Activated CD8-positive, alpha-beta memory T cell treated with anti-CD3 and anti-CD28 coated beads, Interleukin-2, amount 10 ng/mL, durations not matched to agents 7 days and 5 days (primary cell): ENCODE measurements around the gene BCORL1. TPM values are rescaled to one million over a fixed set of nuclear protein-coding genes. Genes with fewer than 3 reads are reported as not detected.

Source experiments
- ATAC-seq: fragments of 150-1000 bp; cut with Tn5 transposase; one replicate; pipeline ENCODE4 v1.10.0; 2021; ENCODE audit warnings: moderate library complexity
- CTCF ChIA-PET: fragments of 350-600 bp; sonication (Branson Sonifier 250); formaldehyde crosslinking; loops from one replicate; lab custom pipeline; 2021; ENCODE audit warnings: antibody characterized with exemption; lab: Charles Lee
- DNase-seq: peaks from one replicate; pipeline ENCODE4 v3.0.0-alpha.2; 2020
- H3K27ac Mint-ChIP-seq: one replicate; pipeline ENCODE4 v1.8.0; 2021; ENCODE audit warnings: mild to moderate bottlenecking, mixed read lengths
- H3K27me3 Mint-ChIP-seq: one replicate; pipeline ENCODE4 v1.8.0; 2021; ENCODE audit warnings: mixed read lengths
- H3K36me3 Mint-ChIP-seq: one replicate; pipeline ENCODE4 v1.8.0; 2021; ENCODE audit warnings: mild to moderate bottlenecking, mixed read lengths
- H3K4me1 Mint-ChIP-seq: one replicate; pipeline ENCODE4 v1.8.0; 2021; ENCODE audit warnings: mixed read lengths
- H3K4me3 Mint-ChIP-seq: one replicate; pipeline ENCODE4 v1.8.0; 2021; ENCODE audit warnings: mild to moderate bottlenecking, moderate library complexity, mixed read lengths
- H3K9me3 Mint-ChIP-seq: one replicate; pipeline ENCODE4 v1.8.0; 2022; ENCODE audit warnings: low read depth, mixed read lengths
- total RNA-seq, 2 experiments: library from RNA; stranded (reverse); gene quantifications; one replicate each; pipeline ENCODE4 v1.2.3, GENCODE V29; 2021

BCORL1 gene
- total RNA-seq, 2 experiments from 2014 or later: 9.1 to 10.2 TPM

DNA sequence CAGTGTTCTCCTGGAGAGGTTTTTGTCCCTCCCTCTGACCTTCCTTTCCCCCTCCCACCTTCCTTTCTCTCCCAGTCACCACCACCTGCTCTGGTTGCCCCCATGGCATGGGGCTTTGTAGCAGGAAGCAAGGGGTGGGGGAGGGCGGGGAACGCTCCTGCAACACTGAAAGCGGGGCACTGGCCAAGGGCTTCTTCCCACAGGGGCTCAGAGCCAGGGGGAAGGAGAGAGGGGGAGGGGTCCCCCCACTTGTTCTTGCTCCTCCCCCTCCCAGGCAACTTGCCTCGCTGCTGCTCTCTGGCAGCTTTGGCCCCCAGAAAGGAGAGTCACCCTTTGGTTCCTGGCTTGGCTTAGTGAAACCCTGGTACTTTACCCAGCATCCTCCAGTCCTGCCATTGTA is 48.4 kb downstream of the BCORL1 start:
- Mint-ChIP-seq H3K27ac (no peak overlapping the region), H3K4me1 (peaks cover 3% of the 10 kb centered on the region), H3K36me3 (peaks cover 6% of the 10 kb centered on the region), H3K27me3 (no peaks in the 10 kb centered on the region), H3K4me3 (no peak overlapping the region), H3K9me3 (no peaks in the 10 kb centered on the region)
- DNase-seq (no peak), ATAC-seq (no peak)
- CTCF ChIA-PET: no interaction called here

DNA sequence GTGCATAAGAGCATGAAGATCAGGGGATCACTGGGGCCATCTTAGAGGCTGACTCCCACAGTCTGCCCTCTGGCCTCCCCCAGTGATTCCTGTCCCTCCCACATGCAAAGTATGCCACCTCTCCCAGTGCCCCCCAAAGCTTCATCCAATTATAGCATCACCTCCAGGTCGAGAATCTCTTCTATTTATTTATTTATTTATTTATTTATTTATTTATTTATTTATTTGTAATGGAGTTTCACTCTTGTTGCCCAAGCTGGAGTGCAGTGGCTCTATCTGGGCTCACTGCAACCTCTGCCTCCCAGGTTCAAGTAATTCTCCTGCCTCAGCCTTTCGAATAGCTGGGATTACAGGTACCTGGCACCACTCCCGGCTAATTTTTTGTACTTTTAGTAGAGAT is 50.1 kb downstream of the BCORL1 start:
- Mint-ChIP-seq H3K27me3 (no peaks in the 10 kb centered on the region), H3K4me3 (no peak overlapping the region), H3K27ac (no peak overlapping the region), H3K9me3 (no peaks in the 10 kb centered on the region), H3K36me3 (peaks cover 5% of the 10 kb centered on the region), H3K4me1 (peaks cover 3% of the 10 kb centered on the region)
- CTCF ChIA-PET: interaction anchor here (1.2 kb wide), 1 partner anchor 107 kb away, joined by 5 read pairs; no protein-coding TSS in a partner anchor
- ATAC-seq (no peak), DNase-seq (no peak)

DNA sequence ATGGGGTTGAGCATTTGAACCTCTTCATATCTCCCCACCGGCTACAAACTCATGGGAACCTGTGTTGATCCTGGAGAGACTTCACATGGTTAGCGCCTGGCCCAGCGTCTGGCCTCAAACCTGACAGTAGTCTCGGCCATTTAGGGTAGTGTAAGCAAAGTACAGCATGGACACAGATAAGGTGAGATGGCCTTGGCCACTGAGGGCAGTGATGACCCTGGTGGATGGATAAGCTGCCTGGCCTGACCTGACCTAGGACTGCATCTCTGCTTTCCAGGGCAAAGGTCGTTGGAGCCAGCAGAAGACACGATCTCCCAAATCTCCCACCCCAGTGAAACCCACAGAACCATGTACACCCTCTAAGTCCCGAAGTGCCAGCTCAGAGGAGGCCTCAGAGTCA is 51.7 kb downstream of the BCORL1 start:
- Mint-ChIP-seq H3K4me1 (no peaks in the 10 kb centered on the region), H3K4me3 (no peak overlapping the region), H3K27me3 (no peaks in the 10 kb centered on the region), H3K36me3 (peaks cover 3% of the 10 kb centered on the region), H3K9me3 (no peaks in the 10 kb centered on the region), H3K27ac (no peak overlapping the region)
- DNase-seq (no peak), ATAC-seq (no peak)
- CTCF ChIA-PET: interaction anchor here (2.0 kb wide), 1 partner anchor 27 kb away, joined by 6 read pairs; no protein-coding TSS in a partner anchor

DNA sequence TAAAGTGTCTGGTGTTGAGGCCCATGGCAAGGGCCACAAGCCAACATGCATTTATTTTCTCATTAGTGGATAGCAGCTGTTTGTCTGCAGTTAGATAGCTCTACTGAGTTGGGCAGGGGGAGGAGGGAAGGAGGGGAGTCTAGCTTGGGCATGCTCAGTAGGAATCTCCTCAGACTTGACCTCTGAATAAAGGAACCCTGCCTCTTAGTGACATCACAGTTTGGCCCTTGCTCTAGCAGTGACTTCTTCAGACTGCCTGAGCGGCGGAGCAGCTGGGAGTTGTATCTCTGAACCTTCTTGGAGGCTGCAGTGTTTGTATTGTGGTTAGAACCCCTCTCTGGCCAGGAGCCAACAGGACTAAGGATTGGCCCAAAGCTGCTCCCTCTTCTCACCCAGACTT is 57.4 kb downstream of the BCORL1 start:
- ATAC-seq (no peak), DNase-seq (no peak)
- Mint-ChIP-seq H3K4me3 (no peak overlapping the region), H3K27me3 (no peaks in the 10 kb centered on the region), H3K4me1 (no peaks in the 10 kb centered on the region), H3K27ac (no peak overlapping the region), H3K9me3 (no peaks in the 10 kb centered on the region), H3K36me3 (peaks cover 1% of the 10 kb centered on the region)
- CTCF ChIA-PET: interaction anchor here (0.7 to 2.1 kb wide), 2 partner anchors 12 to 21 kb away, joined by 3 to 11 read pairs; no protein-coding TSS in a partner anchor

DNA sequence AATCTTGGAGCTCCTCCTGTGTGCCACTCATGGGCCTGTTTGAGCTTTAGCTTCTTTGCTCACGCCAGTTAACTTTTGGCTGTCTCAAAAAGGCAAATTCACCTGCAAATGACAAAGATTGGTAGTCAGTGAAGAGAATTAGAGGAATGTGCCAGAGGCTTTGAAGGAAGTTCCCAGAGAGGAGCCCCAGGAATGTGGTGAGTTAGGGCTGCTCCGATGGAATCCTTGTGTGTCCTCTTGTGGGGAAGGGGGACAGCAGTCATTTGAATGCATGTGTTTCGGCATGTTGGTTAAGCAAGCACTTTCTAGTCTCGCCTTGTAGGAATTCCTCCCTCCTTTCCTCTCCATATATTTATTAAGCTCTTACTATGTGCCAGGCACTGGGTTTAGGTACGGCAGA is 65.0 kb downstream of the BCORL1 start:
- ATAC-seq (no peak), DNase-seq (no peak)
- Mint-ChIP-seq H3K4me3 (no peak overlapping the region), H3K36me3 (peaks cover 6% of the 10 kb centered on the region), H3K27ac (no peak overlapping the region), H3K27me3 (no peaks in the 10 kb centered on the region), H3K9me3 (no peaks in the 10 kb centered on the region), H3K4me1 (no peaks in the 10 kb centered on the region)
- CTCF ChIA-PET: interaction anchor here (1.2 kb wide), 1 partner anchor 19 kb away, joined by 3 read pairs; no protein-coding TSS in a partner anchor

DNA sequence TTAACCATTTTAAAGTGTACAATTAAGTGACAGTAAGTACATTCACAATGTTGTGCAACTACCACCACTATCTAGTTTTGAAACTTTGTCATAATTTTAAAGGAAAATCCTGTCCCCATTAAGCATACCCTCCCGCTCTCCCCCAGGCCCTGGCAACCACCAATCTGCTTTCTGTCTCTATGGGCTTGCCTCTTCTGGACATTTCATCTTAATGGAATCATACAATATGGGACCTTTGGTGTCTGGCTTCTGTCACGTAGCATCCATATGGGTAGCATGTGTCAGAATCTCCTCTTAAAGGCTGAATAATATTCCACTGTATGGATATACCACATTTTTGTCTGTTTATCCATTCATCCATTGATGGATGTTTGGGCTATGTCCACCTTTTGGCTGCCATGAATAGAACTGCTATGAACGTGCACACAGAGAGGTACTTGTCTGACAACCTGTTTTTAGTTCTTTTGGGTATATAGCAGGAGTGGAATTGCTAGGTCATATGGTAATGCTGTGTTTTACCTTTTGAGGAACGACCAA is 66.3 kb downstream of the BCORL1 start:
- H3K27me3 Mint-ChIP-seq: no peaks in the 10 kb centered on the region
- peaks cover 6% of the 10 kb centered on the region for H3K36me3 Mint-ChIP-seq
- no peak overlapping the region for H3K27ac Mint-ChIP-seq

DNA sequence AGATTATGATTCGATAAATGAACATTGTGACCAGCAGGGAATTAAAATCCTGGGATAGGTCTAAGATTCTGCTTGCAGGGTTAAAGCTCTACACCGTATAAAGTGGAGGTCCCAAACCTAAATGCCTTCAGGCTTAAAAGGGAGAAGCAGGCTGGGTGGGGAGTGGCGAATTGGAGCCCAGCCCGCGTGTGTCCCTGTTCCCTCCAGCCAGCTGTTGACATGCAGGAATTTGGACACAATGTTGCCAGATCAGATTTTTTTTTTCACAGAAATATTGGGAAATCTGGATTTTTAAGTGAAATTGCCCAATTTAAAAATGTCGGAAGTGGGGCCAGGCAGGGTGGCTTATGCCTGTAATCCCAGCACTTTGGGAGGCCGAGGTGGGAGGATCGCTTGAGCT is 67.4 kb downstream of the BCORL1 start:
- ATAC-seq (no peak), DNase-seq (no peak)
- no peaks in the 10 kb centered on the region for H3K27me3 Mint-ChIP-seq
- H3K9me3 Mint-ChIP-seq: no peaks in the 10 kb centered on the region
- CTCF ChIA-PET: no interaction called here
- no peak overlapping the region for H3K4me3 Mint-ChIP-seq
- peaks cover 6% of the 10 kb centered on the region for H3K36me3 Mint-ChIP-seq
- no peaks in the 10 kb centered on the region for H3K4me1 Mint-ChIP-seq
- no peak overlapping the region for H3K27ac Mint-ChIP-seq

More for the DNA sequence above, 66.3 kb downstream of the BCORL1 start:
- CTCF ChIA-PET: no interaction called here
- ATAC-seq: no peak
- DNase-seq: no peak
- H3K4me1 Mint-ChIP-seq: no peaks in the 10 kb centered on the region
- no peak overlapping the region for H3K4me3 Mint-ChIP-seq
- no peaks in the 10 kb centered on the region for H3K9me3 Mint-ChIP-seq

DNA sequence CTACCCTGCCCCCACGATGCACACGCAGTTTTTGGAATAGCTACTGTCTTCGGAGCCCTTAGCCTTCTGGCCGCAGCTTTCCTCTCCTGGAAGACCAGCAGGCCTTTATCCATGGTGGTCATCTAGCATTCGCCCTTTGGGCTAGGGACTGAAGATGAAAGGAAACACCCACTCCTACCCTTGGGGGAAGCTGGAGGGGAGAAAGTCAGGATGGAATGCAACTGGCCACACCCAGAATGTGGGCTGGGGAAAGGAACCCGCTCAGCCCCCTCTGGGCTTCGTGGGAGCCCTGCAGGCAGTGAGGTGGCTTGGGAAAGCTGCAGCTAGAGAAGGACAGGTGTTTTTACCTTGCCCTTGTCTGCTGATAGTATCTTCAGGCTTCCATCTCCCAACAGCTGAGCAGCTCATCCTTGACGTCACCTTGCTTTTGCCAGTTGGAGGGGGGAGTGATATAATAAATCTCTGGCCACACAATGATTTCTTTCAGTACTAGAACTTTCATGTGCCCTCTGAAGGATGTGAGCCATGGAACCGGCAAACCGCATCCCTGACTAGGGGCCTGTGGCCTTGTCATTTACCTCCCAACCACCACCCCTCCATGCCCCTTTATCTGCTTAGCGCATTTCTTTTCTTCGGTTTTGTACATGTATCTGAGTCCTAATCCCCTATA is 68.9 kb downstream of the BCORL1 start:
- CTCF ChIA-PET: interaction anchor here (0.7 kb wide), 1 partner anchor 9 kb away, joined by 3 read pairs; no protein-coding TSS in a partner anchor
- Mint-ChIP-seq H3K4me1 (no peaks in the 10 kb centered on the region), H3K9me3 (no peaks in the 10 kb centered on the region), H3K36me3 (peaks cover 6% of the 10 kb centered on the region), H3K27me3 (no peaks in the 10 kb centered on the region), H3K27ac (no peak overlapping the region), H3K4me3 (no peak overlapping the region)
- ATAC-seq (no peak), DNase-seq (no peak)

DNA sequence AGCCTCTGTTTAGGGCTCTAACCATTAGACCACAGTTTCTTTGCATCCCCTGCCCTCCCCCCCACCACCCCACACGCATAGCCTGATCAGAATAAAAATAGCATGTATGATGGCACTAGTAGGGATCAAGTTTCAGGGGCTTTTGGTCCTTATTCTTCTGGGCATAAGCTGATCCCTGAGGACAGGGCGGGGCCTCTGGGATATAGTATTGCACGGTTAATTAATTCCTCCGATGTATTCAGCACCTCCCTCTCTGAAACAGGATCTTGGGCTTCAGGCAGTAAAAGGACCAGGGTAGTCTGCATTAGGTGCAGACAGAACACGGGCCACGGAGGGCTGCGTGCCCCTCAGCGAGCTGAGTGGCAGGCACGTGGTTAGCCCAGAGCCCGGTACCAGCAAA is 70.8 kb downstream of the BCORL1 start:
- CTCF ChIA-PET: no interaction called here
- Mint-ChIP-seq H3K4me3 (no peak overlapping the region), H3K27me3 (no peaks in the 10 kb centered on the region), H3K9me3 (no peaks in the 10 kb centered on the region), H3K4me1 (no peaks in the 10 kb centered on the region), H3K27ac (no peak overlapping the region), H3K36me3 (peaks cover 4% of the 10 kb centered on the region)
- ATAC-seq: no peak
- DNase-seq: no peak

DNA sequence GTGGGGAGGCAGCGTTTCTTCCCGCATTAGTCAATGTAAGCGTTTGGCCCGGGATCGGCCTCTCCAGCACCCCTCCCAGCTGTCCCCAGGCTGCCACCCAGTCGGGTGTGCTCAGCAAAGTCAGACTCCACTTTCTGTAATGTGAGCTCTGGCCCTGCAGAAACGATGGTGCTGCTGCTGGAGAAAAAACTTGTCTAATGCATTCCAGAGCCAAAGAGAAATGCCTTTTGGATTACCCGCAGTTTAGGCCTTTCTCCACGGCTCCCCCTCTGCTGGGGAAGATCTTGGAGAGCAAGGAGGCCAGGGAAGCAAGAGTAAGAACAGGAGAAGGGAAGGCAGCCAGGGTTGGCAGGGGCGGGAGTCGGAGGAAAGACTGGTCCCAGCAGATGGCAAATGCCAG is 72.7 kb downstream of the BCORL1 start:
- ATAC-seq: no peak
- no peaks in the 10 kb centered on the region for H3K4me1 Mint-ChIP-seq
- no peaks in the 10 kb centered on the region for H3K9me3 Mint-ChIP-seq
- H3K27ac Mint-ChIP-seq: no peak overlapping the region
- H3K4me3 Mint-ChIP-seq: no peak overlapping the region
- DNase-seq: no peak
- no peaks in the 10 kb centered on the region for H3K27me3 Mint-ChIP-seq
- no peaks in the 10 kb centered on the region for H3K36me3 Mint-ChIP-seq
- CTCF ChIA-PET: no interaction called here

DNA sequence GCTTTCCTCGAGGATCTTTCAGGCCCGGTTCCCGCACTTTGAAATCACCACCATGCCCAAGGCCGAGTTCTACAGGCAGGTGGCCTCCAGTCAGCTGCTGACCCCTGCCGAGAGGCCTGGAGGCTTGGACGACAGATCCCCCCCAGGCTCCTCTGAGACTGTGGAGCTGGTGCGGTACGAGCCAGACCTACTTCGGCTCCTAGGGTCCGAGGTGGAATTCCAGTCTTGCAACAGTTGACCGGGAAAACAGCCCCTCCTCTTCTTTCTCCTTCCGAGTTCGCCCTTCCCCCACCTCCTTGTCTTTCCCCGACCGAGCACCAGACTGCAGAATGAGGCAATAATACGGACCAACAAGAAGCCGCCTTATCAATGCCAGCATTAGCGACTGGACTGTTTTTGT is 73.5 kb downstream of the BCORL1 start:
- Mint-ChIP-seq H3K27me3 (no peaks in the 10 kb centered on the region), H3K27ac (no peak overlapping the region), H3K4me3 (no peak overlapping the region), H3K36me3 (no peaks in the 10 kb centered on the region), H3K4me1 (peaks cover 3% of the 10 kb centered on the region), H3K9me3 (no peaks in the 10 kb centered on the region)
- CTCF ChIA-PET: interaction anchor here (1.6 kb wide), 1 partner anchor 130 kb away, joined by 5 read pairs; no protein-coding TSS in a partner anchor
- ATAC-seq (no peak), DNase-seq (no peak)

DNA sequence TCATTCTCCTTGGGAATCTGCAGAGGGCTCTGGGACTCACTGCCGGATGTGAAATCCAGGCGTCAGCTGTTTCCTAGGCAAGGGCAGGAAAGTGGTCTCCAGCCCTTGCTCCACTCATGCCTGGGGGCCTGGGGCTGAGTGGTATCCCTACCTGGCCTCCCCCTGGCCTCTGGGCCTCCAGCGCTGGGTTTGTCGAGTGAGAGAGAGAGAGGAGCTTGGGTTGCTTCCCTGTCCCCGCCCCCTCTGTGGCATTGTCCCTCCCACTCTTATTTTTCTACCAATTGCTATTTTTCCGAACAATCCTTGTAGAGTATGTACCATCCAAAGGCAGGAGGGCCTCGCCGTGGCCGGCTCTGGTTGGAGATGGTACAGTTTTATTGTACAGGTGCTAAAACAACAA is 74.8 kb downstream of the BCORL1 start:
- DNase-seq: no peak
- Mint-ChIP-seq H3K4me3 (no peak overlapping the region), H3K36me3 (no peaks in the 10 kb centered on the region), H3K27me3 (no peaks in the 10 kb centered on the region), H3K27ac (no peak overlapping the region), H3K4me1 (peaks cover 7% of the 10 kb centered on the region), H3K9me3 (no peaks in the 10 kb centered on the region)
- CTCF ChIA-PET: interaction anchor here (1.6 kb wide), 1 partner anchor 131 kb away, joined by 5 read pairs; no protein-coding TSS in a partner anchor
- no peak for ATAC-seq

DNA sequence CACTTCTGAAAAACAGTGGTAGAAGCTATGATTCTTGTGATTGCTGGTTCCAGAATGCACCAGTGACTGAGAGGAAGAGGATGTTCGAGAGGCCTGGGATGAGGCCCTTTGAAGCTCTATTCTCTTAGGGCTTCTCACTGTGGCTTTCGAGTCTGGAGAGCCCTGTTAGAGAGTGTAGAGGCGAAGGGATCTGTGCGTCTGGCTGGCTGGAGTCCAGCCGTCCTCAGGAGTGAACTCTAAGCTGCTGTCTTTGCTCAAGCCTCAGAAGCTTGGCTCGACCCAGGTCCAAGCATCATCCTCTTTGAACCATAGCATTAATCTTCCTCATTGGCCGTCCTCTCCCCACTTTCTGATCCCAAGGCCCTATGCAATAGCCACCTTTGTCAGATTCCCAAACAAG is 76.2 kb downstream of the BCORL1 start:
- no peak overlapping the region for H3K4me3 Mint-ChIP-seq
- no peaks in the 10 kb centered on the region for H3K9me3 Mint-ChIP-seq
- CTCF ChIA-PET: interaction anchor here (1.4 to 5.7 kb wide), 2 partner anchors 31 to 133 kb away, joined by 4 to 50 read pairs; no protein-coding TSS in a partner anchor
- DNase-seq: no peak
- no peaks in the 10 kb centered on the region for H3K27me3 Mint-ChIP-seq
- no peak overlapping the region for H3K27ac Mint-ChIP-seq
- peaks cover 7% of the 10 kb centered on the region for H3K4me1 Mint-ChIP-seq
- no peaks in the 10 kb centered on the region for H3K36me3 Mint-ChIP-seq
- no peak for ATAC-seq
